Gastrocnemius medialis (tissue), 4 donors: Measurements from ENCODE around the gene NBL1.

Source experiments
- POLR2A ChIP-seq, 2 donors: fragments of 450-650 bp; IDR thresholded peaks; one replicate each; pipeline ENCODE4 v1.6.1; 2017; ENCODE audit warnings: antibody characterized with exemption in 2 of 2, mild to moderate bottlenecking in 2 of 2, moderate library complexity in 2 of 2
- TF ChIP-seq, protein P1 (sequence below), 5 experiments: fragments of 450-650 bp in 3 of 5; fragments of 200-600 bp in 2 of 5; sonication (generic) in 2 of 5; IDR thresholded peaks in 4 of 5; conservative IDR thresholded peaks in 1 of 5; 1 replicate in 4 of 5; 2 replicates in 1 of 5; pipeline ENCODE4 v1.5.1; 2016 to 2019; ENCODE audit warnings: antibody characterized with exemption in 5 of 5, mild to moderate bottlenecking in 3 of 5, moderate library complexity in 3 of 5

DNA sequence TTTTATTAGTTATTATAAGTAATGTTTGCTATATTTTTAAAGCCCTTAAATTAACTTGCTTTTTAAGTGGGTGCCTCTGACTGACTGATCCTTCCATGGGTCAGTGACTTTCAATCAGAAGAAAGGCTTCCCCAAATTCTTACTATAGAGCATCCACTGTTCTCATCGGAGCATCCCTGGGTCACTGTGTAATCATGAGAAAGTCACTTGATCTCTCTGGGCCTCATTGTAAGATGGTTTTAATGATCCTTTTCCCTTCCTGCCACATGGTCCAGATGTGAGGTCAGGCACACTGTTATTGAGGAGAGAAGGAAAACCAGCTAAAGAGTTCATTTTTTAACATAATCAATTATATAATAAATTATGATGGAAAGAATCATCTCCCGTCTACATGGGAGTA is 11.0 kb upstream of the NBL1 start:
- TF ChIP-seq POLR2A (IDR thresholded peaks at IDR 0.05), result no peak
- TF ChIP-seq, protein P1, sequence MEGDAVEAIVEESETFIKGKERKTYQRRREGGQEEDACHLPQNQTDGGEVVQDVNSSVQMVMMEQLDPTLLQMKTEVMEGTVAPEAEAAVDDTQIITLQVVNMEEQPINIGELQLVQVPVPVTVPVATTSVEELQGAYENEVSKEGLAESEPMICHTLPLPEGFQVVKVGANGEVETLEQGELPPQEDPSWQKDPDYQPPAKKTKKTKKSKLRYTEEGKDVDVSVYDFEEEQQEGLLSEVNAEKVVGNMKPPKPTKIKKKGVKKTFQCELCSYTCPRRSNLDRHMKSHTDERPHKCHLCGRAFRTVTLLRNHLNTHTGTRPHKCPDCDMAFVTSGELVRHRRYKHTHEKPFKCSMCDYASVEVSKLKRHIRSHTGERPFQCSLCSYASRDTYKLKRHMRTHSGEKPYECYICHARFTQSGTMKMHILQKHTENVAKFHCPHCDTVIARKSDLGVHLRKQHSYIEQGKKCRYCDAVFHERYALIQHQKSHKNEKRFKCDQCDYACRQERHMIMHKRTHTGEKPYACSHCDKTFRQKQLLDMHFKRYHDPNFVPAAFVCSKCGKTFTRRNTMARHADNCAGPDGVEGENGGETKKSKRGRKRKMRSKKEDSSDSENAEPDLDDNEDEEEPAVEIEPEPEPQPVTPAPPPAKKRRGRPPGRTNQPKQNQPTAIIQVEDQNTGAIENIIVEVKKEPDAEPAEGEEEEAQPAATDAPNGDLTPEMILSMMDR (IDR thresholded peaks at IDR 0.05 in 4 of 5, conservative IDR thresholded peaks at IDR 0.05 in 1 of 5), result no peak
